ENCODE measurements around the gene ABCC4.
"Not testable (repeated sequence)": the region's sequence is repeated elsewhere in the genome, so short reads cannot be mapped to it uniquely, and the experiment has no call there.

- not testable (repeated sequence) for TF ChIP-seq CTCF (conservative IDR thresholded peaks at IDR 0.05); EZH2 (IDR thresholded peaks at IDR 0.05; ENCODE audit: low read depth)
Observed at GRCh38 chr13:95273592-95274132, 27.6 kb downstream of the ABCC4 start.

Data from PC-9 (cell line).